Neutrophil (primary cell): ENCODE data around the gene BCORL1.
A peak's percentile ranks its signal among the peaks of the same experiment; 100 is the strongest.

ENCODE experiments used
- H3K27ac ChIP-seq: fragments of 200-600 bp; sonication (generic); 2 replicates; pipeline ENCODE4 v1.5.1; 2016; ENCODE audit warnings: mild to moderate bottlenecking, moderate library complexity
- H3K27me3 ChIP-seq: fragments of 200-600 bp; sonication (generic); 2 replicates; pipeline ENCODE4 v1.6.0; 2016; ENCODE audit warnings: mild to moderate bottlenecking
- H3K36me3 ChIP-seq: fragments of 200-600 bp; sonication (generic); 2 replicates; pipeline ENCODE4 v1.5.1; 2017
- H3K4me1 ChIP-seq, 2 experiments: fragments of 200-600 bp in 1 of 2; sonication (generic) in 1 of 2; 1 replicate in 1 of 2; 2 replicates in 1 of 2; pipeline versions ENCODE4 v1.5.1 to v1.6.1; 2013 to 2016; ENCODE audit warnings: low read depth in 1 of 2, low read length in 1 of 2, mild to moderate bottlenecking in 1 of 2, moderate library complexity in 1 of 2; ENCODE audit not compliant: control insufficient read depth in 1 of 2, insufficient read depth in 1 of 2
- H3K4me3 ChIP-seq, 2 experiments: fragments of 200-600 bp in 1 of 2; sonication (generic) in 1 of 2; 1 replicate in 1 of 2; 2 replicates in 1 of 2; pipeline ENCODE4 v1.5.1; 2013 to 2016; ENCODE audit warnings: low read depth in 1 of 2, low read length in 1 of 2, mild to moderate bottlenecking in 1 of 2, moderate library complexity in 1 of 2
- H3K9me3 ChIP-seq: fragments of 200-600 bp; sonication (generic); 2 replicates; pipeline ENCODE4 v1.5.1; 2016
- TF ChIP-seq, protein P1 (sequence below): fragments of 200-600 bp; sonication (generic); IDR thresholded peaks from 2 replicates; pipeline ENCODE4 v1.5.1; 2016; ENCODE audit warnings: antibody characterized with exemption

Gene BCORL1

DNA sequence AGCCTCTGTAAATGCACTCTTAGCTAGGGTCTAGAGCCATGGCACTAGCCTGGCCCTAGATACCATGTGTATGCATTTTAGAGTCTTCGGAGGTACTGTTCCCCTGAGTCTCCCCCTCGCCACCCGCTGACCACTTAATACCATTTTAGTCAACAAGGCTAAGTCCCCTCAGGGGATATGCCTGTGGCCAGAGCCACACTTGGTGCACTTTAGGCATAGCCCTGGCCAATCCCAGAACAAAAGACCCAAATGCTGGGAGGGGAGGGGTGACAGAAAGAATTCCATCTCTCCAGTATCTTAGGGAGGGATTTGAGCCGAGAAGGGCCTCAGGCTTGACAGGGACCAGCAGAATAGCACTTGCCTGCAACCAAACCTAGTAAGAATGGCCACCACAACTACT, 28.6 kb upstream of the BCORL1 start:
- Histone ChIP-seq H3K9me3 (no peaks in the 10 kb centered on the region), H3K4me3 (no peak overlapping the region), H3K36me3 (no peaks in the 10 kb centered on the region), H3K4me1 (peaks cover 28 to 30% of the 10 kb centered on the region in 2 experiments), H3K27me3 (no peaks in the 10 kb centered on the region), H3K27ac (no peak overlapping the region)
- TF ChIP-seq, protein P1, sequence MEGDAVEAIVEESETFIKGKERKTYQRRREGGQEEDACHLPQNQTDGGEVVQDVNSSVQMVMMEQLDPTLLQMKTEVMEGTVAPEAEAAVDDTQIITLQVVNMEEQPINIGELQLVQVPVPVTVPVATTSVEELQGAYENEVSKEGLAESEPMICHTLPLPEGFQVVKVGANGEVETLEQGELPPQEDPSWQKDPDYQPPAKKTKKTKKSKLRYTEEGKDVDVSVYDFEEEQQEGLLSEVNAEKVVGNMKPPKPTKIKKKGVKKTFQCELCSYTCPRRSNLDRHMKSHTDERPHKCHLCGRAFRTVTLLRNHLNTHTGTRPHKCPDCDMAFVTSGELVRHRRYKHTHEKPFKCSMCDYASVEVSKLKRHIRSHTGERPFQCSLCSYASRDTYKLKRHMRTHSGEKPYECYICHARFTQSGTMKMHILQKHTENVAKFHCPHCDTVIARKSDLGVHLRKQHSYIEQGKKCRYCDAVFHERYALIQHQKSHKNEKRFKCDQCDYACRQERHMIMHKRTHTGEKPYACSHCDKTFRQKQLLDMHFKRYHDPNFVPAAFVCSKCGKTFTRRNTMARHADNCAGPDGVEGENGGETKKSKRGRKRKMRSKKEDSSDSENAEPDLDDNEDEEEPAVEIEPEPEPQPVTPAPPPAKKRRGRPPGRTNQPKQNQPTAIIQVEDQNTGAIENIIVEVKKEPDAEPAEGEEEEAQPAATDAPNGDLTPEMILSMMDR = no peak

DNA sequence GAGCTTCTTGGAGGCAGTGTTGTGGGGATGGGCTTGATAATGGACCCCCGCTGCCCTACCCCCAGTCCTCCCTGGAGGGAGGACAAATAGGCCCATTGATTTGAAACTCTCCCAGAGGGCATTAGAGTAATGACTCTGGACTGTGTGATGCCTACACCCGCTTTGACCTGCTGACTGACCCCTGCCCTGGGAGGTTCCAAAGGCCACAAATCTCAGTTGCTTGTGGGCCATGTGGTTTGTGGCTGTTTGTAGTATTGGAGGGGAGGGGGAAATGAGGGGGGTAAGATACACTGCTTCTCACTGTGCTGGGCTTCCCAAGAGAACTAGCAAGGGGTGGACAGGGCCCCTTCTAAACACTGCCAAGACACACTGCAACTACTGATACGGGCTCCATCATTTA, 27.6 kb upstream of the BCORL1 start:
- H3K36me3 ChIP-seq = no peaks in the 10 kb centered on the region
- H3K27me3 ChIP-seq = no peaks in the 10 kb centered on the region
- H3K4me3 ChIP-seq = no peak overlapping the region
- H3K4me1 ChIP-seq = peaks cover 30 to 34% of the 10 kb centered on the region in 2 experiments
- TF ChIP-seq, protein P1 = no peak
- no peak overlapping the region for H3K27ac ChIP-seq
- no peaks in the 10 kb centered on the region for H3K9me3 ChIP-seq

DNA sequence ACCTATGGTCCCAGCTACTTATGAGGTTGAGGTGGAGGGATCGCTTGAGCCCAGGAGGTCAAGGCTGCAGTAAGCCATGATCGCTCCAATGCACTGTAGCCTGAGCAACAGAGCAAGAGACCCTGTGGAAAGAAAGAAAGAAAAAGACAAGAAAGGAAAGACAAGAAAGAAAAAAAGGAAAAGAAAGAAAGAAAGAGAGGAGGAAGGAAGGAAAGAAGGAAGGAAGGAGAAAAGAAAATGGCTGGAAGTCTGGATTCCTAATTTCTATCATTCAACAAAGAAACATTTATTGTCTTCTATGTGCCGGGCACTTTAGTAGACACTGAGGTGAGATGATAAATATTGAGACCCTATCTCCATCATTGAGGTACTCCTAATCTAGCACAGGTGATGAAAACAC, 26.8 kb upstream of the BCORL1 start:
- no peak overlapping the region for H3K27ac ChIP-seq
- no peaks in the 10 kb centered on the region for H3K36me3 ChIP-seq
- no peak overlapping the region for H3K4me3 ChIP-seq
- peaks cover 36 to 37% of the 10 kb centered on the region in 2 experiments for H3K4me1 ChIP-seq
- H3K9me3 ChIP-seq = no peaks in the 10 kb centered on the region
- H3K27me3 ChIP-seq = no peaks in the 10 kb centered on the region
- TF ChIP-seq, protein P1 = no peak

DNA sequence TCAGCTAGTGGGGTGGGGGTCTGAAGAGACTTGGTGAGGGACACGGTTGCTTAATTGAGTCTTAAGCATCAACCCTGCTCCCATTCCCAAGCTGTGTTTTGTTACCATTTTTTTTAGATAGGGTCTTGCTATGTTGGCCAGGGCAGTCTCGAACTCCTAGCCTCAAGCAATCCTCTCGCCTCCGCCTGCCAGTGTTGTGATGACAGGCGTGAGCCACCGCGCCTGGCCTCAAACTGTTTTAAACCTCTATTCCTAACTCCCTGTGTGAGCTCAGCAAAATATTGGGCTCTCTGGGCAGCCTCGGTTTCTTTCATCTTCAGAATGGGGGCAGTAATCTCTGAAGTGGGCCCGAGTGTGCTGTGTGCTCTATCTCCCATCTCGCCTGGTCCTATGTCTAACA, 26.3 kb upstream of the BCORL1 start:
- no peaks in the 10 kb centered on the region for H3K36me3 ChIP-seq
- TF ChIP-seq, protein P1 = no peak
- no peaks in the 10 kb centered on the region for H3K9me3 ChIP-seq
- no peak overlapping the region for H3K27ac ChIP-seq
- no peaks in the 10 kb centered on the region for H3K27me3 ChIP-seq
- H3K4me3 ChIP-seq = no peak overlapping the region
- peaks cover 41 to 42% of the 10 kb centered on the region in 2 experiments for H3K4me1 ChIP-seq

DNA sequence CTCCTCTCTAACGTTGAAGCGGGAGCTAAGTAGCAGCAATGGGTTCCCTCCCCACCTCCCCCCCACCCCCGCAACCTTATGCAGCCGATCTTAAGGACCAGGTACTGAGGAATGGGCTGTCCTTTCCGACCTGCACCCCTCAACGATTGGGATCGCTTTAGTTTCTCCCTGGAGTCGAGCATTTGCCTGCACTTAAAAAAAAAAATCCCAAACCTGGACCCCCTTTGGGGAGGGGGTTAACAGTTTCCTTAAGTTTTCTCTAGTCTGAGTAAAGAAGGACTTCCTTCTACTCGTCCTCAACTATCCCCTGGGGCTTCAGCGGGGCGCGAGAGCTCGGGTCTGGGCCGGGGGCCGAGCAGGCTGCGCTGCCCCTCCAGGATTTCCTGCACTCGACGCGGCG, 25.7 kb upstream of the BCORL1 start:
- H3K4me3 ChIP-seq = peak overlapping the region; percentile 54 to 63
- peaks cover 45 to 47% of the 10 kb centered on the region in 2 experiments for H3K4me1 ChIP-seq
- no peaks in the 10 kb centered on the region for H3K9me3 ChIP-seq
- TF ChIP-seq, protein P1 = no peak
- H3K27me3 ChIP-seq = no peaks in the 10 kb centered on the region
- peak overlapping the region; percentile 92 for H3K27ac ChIP-seq
- H3K36me3 ChIP-seq = no peaks in the 10 kb centered on the region
